ENCODE data around the gene KRT40.

The KRT40 gene

DNA sequence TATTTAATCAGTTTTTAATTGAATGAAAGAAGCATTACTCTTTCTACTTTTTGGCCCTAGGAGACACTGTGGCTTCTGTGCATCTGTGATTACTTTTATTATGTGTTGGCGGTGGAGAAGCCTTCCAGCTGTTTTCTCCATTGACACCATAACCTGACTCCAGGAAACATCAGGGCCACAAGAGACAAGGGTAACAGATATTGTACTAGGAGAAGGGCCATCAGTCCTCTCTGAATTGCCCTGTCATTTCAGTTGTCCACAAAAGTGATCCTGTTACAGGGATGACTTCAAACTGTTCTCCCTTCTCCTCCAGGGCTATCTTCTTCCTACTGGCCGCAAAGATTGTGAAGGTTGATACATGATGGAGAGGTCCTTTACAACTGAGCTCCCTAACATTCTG, 32.0 kb downstream of the KRT40 start:
- DNase-seq (ENCODE audit: low read depth): no peak

DNA sequence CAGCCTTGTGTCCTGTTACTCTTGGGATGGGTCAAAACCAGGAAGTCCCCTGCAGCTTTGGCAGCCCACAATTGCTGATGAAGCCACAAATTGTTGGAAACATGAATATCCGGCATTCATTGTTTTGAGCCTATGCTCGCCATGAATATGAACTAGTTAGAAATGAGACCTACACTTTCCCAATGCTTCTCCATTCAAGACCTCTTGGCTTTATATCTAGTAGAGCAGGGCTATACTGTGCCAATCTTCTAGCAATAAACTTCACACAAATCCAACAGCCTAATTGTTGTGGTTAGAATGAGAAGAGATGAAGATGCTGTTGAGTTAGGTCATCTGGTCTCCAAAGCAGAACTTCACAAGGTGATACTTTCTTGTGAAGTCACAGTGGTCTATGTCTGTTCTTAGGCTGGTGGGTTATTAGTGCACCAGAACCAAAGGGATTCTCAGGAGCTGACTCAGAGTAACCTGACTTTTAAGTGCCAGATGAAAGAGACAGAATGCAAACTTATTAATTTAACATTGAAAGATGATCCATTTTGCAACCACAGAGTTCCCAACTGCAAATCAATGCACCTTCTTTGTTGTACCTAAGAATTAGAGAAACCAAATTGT, 33.0 kb downstream of the KRT40 start:
- no peak for DNase-seq (ENCODE audit: low read depth)

DNA sequence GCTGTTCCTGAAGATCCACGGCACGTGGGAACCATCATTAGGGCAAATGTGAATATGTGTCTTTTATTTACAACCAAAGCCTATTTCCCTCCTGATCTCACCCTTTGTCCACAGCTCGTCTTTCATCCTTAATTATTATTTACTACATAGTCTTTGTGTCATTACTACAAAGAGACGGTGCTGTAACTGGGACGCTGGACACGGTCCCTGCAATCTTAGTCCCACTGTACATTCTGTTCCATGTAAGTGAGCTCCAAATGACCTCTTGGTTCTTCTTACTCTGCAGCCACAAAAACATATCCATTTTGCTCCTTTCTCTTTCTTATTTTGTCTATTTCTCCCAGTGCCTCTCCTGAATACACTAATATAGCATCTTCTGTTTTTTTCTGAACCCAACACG, 34.0 kb downstream of the KRT40 start:
- no peak for DNase-seq (ENCODE audit: low read depth)

DNA sequence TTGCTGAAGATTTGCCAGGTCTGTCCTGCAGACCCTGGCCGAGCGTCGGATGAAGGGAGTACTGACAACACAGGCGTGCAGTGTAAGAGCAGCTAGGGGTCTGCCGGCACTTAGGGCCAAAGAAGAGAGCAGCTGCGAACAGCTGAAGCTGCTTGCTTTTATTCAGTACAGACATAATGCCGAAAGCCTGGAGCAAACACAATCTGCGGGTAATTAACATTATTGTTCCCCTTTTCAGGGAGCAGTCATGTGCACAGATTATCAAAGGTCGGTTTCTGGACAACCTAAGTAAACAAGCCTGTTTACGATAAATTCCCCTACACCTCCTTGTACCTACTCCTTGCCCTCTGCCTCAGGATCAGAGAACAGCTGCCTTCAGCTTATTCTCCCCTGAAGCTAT, 34.7 kb downstream of the KRT40 start:
- DNase-seq (ENCODE audit: low read depth): no peak

DNA sequence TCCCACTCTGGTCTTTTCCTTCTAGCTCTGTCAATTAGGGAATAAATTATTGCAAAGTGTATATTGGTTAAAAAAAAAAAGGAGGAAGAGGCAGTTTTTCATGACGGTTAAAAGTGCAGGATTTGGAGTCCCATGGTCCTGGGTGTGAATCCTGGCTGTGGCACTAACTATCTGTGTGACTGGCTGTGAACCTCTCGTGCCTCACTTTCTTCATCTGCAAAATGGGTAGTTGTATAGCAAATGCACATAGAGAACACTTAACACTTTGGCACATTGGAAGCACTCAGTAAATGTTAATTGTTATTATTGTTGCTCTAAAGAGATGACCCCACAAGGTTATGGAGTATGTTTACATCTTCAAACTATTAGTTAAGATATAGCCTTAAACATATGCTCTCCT, 36.2 kb downstream of the KRT40 start:
- DNase-seq (ENCODE audit: low read depth): no peak

DNA sequence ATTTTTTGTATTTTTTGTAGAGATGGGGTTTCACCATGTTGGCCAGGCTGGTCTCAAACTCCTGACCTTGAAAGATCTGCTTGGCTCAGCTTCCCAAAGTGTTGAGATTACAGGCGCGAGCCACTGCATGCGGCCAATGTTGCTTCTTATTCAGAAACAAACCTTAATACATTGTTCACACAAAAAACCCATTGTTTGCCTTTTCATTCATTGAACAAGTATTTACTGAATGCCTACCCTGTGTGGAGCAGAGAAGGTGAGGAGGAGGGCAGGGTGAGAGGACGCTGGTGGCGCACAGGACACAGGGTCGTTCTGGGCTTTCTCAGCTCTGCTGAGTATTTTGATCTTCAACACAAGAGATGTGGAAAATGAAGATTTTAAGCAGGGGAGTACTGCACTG, 38.7 kb downstream of the KRT40 start:
- no peak for DNase-seq (ENCODE audit: low read depth)

DNA sequence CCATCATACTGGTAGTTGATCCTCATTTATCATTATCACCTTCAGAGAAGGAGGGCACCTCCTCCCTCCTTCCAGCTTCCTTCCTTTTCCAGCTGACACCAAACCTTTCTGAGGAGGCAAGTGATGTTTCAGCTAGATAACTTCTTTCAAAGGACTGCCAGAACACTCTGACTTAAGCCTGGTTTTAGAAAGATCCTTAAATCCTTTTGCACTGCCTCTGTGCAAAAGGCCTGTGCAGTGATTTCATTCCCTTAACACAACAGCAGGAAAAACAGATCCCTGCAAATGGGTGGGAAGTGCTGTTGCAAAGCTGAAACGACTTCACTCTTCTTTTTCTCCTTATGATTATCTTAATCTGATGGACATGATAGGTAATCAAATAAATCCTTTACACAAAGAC, 39.6 kb downstream of the KRT40 start:
- DNase-seq (ENCODE audit: low read depth): no peak

DNA sequence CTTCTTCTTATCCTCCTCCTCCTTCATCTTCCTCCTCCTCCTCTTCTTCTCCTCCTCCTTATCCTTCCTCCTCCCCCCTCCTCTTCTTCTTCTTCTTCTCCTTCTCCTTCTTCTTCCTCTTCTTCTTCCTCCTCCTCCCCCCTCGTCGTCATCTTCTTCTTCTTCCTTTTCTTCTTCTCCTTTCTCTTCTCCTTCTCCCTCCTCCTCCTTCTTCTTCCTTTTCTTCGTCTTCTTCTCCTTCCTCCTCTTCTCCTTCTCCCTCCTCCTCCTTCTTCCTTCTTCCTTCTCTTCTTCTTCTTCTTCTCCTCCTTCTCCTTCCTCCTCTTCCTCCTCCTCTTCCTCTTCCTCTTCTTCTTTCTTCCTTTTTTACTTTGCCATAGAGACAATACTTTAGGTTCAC, 41.6 kb downstream of the KRT40 start:
- DNase-seq (ENCODE audit: low read depth): no peak

DNA sequence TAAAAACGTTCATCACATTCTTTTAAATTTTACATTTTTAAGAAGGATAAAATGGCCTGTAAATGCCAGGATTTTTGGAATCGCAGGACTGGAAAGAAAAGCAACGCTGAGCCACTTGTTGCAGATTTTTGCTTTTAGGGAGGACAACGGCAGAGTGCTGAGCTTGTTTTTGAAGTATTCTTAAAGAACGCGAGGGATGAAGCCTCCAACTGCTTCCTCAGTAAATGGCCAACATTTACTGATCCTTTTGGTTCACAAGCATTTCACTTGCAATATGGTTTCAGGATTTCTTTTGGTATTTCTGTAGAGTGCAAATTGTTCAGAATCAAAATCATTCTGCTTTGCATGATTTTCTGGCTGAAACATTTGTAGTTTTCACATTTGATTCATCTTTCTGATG, 43.9 kb downstream of the KRT40 start:
- no peak for DNase-seq (ENCODE audit: low read depth)

DNA sequence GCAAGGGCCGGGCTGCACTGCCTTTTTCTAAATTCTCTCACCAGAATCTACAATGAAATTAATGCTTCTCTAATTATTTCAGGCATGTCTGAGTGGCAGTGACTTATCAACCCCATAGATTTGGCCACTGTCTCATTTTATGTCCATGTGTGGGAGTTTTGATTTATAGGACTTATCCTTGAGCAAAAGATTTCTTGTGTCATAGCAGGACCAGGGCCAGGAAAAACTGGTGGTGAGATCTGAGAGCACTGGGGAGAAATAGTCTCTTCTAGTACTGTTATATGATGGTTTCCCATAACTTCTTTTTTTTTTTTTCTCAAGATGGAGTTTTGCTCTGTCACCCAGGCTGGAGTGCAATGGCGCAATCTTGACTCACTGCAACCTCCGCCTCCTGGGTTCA, 45.1 kb downstream of the KRT40 start:
- no peak for DNase-seq (ENCODE audit: low read depth)

DNA sequence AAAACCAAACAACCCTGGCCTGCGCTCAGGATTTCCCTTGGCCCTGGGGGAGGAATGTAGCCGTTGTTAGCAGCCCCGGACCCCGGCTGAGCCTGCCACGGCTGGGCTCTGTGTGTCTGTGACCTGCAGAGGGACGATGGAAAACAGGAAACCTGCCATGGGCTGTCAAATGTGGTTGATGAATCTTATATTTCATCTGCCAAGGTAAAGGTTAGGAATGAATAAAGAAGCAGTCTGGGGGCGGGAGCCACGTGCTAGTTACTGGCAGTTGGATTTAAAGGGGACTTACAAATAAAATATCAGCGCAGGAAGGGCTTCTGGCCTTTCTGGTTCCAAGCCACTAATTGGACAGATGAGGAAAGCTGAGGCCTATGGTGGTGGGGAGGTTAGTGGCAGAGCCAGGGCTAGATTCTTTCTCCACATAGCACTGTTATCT, 46.7 kb downstream of the KRT40 start, which contains the start of gene KRT23:
Gene KRT23, minus strand, starts transcription at position 263 of the 436 bp plus-strand sequence. CDS start 1,043 bp downstream, outside the sequence.
- DNase-seq (ENCODE audit: low read depth): no peak

DNA sequence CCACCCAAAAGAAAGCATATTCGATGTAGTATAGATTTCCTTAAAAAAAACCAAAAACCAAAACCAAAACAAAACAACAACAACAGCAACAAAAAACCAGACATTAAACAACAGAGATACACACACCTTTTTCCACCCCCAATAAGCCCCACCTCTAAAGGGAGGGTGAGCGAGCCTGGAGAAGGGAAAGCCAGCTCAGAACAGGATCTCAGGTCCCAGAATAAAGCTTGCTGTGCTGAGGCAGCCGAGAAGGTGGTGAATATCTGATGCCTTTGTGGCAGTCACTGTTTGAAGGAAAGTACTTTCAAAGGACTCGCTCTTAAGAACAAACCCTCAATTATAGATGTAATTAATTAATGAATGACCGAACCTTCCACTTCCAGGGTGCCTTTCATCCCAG, 47.1 kb downstream of the KRT40 start:
- no peak for DNase-seq (ENCODE audit: low read depth)

DNA sequence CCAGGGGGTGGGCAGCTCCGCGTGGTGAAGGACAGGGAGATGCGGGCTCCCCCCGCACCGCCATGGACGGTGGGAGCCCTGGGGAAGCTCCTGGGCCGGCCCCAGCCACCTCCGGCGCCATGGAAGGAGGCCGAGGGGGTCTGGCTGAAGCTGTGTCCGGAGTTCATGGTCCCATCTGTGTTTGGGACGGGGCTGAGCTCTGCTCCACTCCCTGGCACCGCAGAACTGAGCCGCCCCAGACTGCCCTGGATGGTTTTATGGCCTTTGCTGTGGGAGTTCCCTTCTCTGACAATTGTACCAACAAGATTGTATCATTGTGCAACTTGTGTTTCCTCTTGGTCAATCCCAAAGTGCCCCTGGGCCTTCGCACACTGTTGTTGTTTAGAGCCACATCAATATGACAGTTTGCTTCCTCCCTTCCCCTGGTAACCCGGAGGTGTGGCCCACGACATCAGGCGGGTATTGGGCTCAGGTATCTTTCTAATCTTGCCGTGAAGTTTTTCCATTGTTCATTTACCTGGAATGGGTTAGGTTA, 47.6 kb downstream of the KRT40 start:
- DNase-seq (ENCODE audit: low read depth): no peak

DNA sequence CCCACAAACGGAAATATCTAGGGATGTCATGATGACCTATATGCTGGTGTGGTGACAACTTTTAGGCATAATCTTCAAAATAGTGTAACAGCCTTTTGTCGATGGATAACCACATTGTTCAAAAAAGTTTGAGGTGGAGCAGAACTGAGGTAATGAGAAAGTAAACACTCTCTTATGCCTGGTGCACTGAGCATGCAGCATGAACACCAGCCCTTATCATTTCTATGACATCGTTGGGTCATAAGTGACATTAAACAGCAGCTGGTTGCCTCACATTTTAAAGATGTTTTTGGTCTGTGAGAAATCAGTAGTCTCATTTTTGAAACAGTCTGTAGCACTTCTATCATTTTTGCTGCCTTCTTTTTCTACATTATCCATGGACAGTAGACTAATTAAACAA, 48.5 kb downstream of the KRT40 start:
- DNase-seq (ENCODE audit: low read depth): no peak

DNA sequence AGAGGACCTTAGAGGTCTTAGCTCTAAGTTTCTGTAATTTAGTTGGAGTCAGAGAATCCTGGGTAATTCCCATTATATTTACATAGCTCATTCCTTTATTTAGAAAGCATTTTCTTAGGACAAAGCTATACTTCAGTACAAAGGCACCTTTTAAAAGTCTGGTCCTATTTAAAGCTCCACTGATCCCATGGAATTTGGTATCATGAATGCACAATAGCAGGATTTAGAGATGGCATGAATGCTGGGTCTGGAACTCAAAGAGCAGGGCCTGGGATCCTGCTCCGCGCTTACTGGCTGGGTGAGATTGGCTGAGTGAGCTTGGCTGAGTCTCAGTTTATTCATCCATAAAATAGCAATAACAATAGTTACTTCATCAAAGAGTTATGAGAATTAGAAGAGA, 51.5 kb downstream of the KRT40 start:
- DNase-seq (ENCODE audit: low read depth): no peak

DNA sequence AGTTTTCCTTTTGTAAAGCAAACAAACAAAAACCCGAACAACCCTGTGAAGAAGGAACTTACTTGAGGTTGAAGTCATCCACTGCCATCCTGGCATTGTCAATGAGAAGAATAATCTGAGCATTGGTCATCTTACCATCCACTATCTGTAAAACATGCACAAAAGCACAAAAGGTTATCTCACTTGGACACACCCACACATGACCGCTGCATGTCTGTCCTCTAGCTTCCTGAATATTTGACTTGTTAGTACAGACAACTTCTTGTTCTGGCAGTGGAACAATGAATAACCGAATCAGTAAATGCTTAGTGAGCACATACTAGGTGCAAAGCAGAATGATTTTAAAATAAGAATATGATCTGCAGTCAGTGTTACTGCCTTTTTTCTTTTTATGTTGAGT, 52.8 kb downstream of the KRT40 start:
- DNase-seq (ENCODE audit: low read depth): no peak

All from stimulated activated CD8-positive, alpha-beta memory T cell treated with anti-CD3 and anti-CD28 coated beads, Interleukin-4, amount 100 ng/mL, for 24 hours (primary cell).